ENCODE data around the gene MRNIP. TPM values are rescaled to one million over a fixed set of nuclear protein-coding genes. Genes with fewer than 3 reads are reported as not detected.

The MRNIP gene
- total and polyA plus RNA-seq, 4 donors = 5.4 to 12.0 (median 7.3) TPM

DNA sequence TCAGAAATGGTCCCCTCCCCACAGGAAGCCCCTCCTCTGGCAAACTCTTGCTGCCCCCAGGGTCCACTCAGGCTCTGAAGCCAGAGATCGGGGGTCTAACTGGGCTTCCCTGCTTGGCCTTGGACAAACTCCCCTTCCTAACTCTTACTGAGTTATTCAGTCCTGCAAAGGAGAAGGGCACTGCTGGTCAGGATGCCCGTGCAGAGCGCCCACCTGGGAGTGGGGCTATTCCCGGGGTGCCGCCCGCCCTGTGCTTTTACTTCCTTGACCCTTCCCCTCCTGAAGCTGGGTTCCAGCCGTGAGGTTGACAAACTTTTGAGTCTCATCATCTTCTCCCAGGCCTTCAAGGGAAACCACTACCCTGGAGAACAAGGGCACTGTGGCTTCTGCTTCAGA, 44.1 kb upstream of the MRNIP start:
- DNase-seq (ENCODE audit: low spot score) = no peak
- no peak for TF ChIP-seq GABPA (IDR thresholded peaks at IDR 0.05 in 1 of 2, conservative IDR thresholded peaks at IDR 0.05 in 1 of 2)
- no peak for TF ChIP-seq RXRA (IDR thresholded peaks at IDR 0.05)
- TF ChIP-seq EGR1 (IDR thresholded peaks at IDR 0.05; ENCODE audit: low read depth in 2 of 2) = no peak
- no peak for TF ChIP-seq HNF4A (conservative IDR thresholded peaks at IDR 0.05)
- TF ChIP-seq, protein P1, sequence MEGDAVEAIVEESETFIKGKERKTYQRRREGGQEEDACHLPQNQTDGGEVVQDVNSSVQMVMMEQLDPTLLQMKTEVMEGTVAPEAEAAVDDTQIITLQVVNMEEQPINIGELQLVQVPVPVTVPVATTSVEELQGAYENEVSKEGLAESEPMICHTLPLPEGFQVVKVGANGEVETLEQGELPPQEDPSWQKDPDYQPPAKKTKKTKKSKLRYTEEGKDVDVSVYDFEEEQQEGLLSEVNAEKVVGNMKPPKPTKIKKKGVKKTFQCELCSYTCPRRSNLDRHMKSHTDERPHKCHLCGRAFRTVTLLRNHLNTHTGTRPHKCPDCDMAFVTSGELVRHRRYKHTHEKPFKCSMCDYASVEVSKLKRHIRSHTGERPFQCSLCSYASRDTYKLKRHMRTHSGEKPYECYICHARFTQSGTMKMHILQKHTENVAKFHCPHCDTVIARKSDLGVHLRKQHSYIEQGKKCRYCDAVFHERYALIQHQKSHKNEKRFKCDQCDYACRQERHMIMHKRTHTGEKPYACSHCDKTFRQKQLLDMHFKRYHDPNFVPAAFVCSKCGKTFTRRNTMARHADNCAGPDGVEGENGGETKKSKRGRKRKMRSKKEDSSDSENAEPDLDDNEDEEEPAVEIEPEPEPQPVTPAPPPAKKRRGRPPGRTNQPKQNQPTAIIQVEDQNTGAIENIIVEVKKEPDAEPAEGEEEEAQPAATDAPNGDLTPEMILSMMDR (IDR thresholded peaks at IDR 0.05; ENCODE audit: low read depth, low read length, missing input control) = no peak
- TF ChIP-seq, protein P2, sequence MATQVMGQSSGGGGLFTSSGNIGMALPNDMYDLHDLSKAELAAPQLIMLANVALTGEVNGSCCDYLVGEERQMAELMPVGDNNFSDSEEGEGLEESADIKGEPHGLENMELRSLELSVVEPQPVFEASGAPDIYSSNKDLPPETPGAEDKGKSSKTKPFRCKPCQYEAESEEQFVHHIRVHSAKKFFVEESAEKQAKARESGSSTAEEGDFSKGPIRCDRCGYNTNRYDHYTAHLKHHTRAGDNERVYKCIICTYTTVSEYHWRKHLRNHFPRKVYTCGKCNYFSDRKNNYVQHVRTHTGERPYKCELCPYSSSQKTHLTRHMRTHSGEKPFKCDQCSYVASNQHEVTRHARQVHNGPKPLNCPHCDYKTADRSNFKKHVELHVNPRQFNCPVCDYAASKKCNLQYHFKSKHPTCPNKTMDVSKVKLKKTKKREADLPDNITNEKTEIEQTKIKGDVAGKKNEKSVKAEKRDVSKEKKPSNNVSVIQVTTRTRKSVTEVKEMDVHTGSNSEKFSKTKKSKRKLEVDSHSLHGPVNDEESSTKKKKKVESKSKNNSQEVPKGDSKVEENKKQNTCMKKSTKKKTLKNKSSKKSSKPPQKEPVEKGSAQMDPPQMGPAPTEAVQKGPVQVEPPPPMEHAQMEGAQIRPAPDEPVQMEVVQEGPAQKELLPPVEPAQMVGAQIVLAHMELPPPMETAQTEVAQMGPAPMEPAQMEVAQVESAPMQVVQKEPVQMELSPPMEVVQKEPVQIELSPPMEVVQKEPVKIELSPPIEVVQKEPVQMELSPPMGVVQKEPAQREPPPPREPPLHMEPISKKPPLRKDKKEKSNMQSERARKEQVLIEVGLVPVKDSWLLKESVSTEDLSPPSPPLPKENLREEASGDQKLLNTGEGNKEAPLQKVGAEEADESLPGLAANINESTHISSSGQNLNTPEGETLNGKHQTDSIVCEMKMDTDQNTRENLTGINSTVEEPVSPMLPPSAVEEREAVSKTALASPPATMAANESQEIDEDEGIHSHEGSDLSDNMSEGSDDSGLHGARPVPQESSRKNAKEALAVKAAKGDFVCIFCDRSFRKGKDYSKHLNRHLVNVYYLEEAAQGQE (IDR thresholded peaks at IDR 0.05) = no peak
- no peak for TF ChIP-seq NR2F2 (IDR thresholded peaks at IDR 0.05)
- TF ChIP-seq, protein P3, sequence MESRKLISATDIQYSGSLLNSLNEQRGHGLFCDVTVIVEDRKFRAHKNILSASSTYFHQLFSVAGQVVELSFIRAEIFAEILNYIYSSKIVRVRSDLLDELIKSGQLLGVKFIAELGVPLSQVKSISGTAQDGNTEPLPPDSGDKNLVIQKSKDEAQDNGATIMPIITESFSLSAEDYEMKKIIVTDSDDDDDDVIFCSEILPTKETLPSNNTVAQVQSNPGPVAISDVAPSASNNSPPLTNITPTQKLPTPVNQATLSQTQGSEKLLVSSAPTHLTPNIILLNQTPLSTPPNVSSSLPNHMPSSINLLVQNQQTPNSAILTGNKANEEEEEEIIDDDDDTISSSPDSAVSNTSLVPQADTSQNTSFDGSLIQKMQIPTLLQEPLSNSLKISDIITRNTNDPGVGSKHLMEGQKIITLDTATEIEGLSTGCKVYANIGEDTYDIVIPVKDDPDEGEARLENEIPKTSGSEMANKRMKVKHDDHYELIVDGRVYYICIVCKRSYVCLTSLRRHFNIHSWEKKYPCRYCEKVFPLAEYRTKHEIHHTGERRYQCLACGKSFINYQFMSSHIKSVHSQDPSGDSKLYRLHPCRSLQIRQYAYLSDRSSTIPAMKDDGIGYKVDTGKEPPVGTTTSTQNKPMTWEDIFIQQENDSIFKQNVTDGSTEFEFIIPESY (IDR thresholded peaks at IDR 0.05) = no peak
- no peak for TF ChIP-seq TAF1 (conservative IDR thresholded peaks at IDR 0.05)
- TF ChIP-seq, protein P4, sequence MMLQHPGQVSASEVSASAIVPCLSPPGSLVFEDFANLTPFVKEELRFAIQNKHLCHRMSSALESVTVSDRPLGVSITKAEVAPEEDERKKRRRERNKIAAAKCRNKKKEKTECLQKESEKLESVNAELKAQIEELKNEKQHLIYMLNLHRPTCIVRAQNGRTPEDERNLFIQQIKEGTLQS (IDR thresholded peaks at IDR 0.05) = no peak
- TF ChIP-seq JUND (IDR thresholded peaks at IDR 0.05) = no peak
- peaks cover 5 to 40% (median 18%) of the 10 kb centered on the region in 4 donors for H3K36me3 ChIP-seq (ENCODE audit: control insufficient read depth in 4 of 4, insufficient read depth in 3 of 4, low read depth in 1 of 4, low read length in 3 of 4)
- no peak overlapping the region for H3K9ac ChIP-seq (ENCODE audit: low read depth in 1 of 2, low read length in 2 of 2)
- no peaks in the 10 kb centered on the region for H3K9me3 ChIP-seq (ENCODE audit: control insufficient read depth in 4 of 4, low read length in 3 of 4)
- 96% methylated on average over 7 of the region's 7 CpGs for WGBS
- peaks cover 4 to 13% (median 8%) of the 10 kb centered on the region in 4 donors for H3K4me1 ChIP-seq (ENCODE audit: control insufficient read depth in 4 of 4, insufficient read depth in 4 of 4, low read length in 3 of 4)
- no peak overlapping the region for H3K27ac ChIP-seq (ENCODE audit: low read depth in 1 of 2, low read length in 2 of 2)
- H3K4me3 ChIP-seq (ENCODE audit: low read depth in 1 of 3, low read length in 3 of 3) = no peak overlapping the region
- no peaks in the 10 kb centered on the region for H3K27me3 ChIP-seq (ENCODE audit: control insufficient read depth in 4 of 4, insufficient read depth in 4 of 4, low read length in 3 of 4)

DNA sequence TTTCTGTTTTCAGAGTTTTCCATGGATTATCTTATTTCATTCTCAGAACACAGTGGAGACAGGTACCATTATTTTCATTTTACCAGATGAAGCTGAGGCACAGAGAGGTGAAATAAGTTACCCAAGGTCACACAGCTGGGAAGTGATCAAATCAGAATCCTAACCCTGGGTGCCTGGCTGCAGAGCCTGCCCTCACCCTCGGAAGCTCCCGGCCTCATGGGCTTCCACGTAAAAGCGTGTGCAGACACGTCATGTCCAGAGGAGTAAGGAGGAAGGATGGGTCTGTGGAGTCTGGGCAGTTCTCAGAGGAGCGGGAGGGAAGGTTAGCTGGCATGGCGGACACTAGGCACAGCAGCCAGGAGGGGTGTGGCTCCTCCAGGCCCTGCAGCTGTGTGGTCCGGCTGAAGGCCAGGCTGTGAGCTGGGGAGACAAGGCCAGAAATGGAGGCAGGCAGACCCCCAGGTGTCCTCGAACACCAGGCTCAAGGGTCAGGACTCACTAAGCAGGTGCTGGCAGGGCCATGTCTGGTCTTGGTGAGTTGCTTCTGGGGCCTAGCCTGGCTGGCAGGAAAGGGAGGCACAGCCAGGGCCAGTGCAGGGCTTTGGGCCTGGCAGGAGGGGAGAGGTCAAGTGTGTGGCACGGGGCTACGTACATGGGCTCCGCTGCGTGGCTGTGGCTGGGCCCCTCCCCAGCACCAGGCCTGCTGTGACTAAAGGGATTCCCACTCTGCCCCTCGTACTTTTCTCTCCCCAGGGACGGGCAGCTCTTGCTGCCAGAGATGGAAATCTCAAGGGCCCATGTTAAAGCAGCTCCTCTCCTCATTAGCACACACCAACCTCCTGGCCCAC, 43.5 kb upstream of the MRNIP start:
- H3K9ac ChIP-seq (ENCODE audit: low read depth in 1 of 2, low read length in 2 of 2) = no peak overlapping the region
- H3K4me3 ChIP-seq (ENCODE audit: low read depth in 1 of 3, low read length in 3 of 3) = no peak overlapping the region
- peaks cover 5 to 44% (median 22%) of the 10 kb centered on the region in 4 donors for H3K36me3 ChIP-seq (ENCODE audit: control insufficient read depth in 4 of 4, insufficient read depth in 3 of 4, low read depth in 1 of 4, low read length in 3 of 4)
- H3K4me1 ChIP-seq (ENCODE audit: control insufficient read depth in 4 of 4, insufficient read depth in 4 of 4, low read length in 3 of 4) = peaks cover 4 to 12% (median 8%) of the 10 kb centered on the region in 4 donors
- DNase-seq (ENCODE audit: low spot score) = no peak
- H3K27ac ChIP-seq (ENCODE audit: low read depth in 1 of 2, low read length in 2 of 2) = no peak overlapping the region
- no peaks in the 10 kb centered on the region for H3K9me3 ChIP-seq (ENCODE audit: control insufficient read depth in 4 of 4, low read length in 3 of 4)
- WGBS = 95% methylated on average over 15 of the region's 15 CpGs
- no peaks in the 10 kb centered on the region for H3K27me3 ChIP-seq (ENCODE audit: control insufficient read depth in 4 of 4, insufficient read depth in 4 of 4, low read length in 3 of 4)
- TF ChIP-seq JUND (IDR thresholded peaks at IDR 0.05) = no peak
- TF ChIP-seq SP1 (IDR thresholded peaks at IDR 0.05) = no peak
- TF ChIP-seq, protein P2 (IDR thresholded peaks at IDR 0.05) = no peak
- TF ChIP-seq TAF1 (conservative IDR thresholded peaks at IDR 0.05) = no peak
- no peak for TF ChIP-seq NR2F2 (IDR thresholded peaks at IDR 0.05)
- TF ChIP-seq, protein P1 (IDR thresholded peaks at IDR 0.05; ENCODE audit: low read depth, low read length, missing input control) = no peak
- TF ChIP-seq HNF4A (conservative IDR thresholded peaks at IDR 0.05) = no peak
- TF ChIP-seq, protein P3 (IDR thresholded peaks at IDR 0.05) = no peak
